H9 (cell line): ENCODE measurements around the gene NAXD. TPM values are rescaled to one million over a fixed set of nuclear protein-coding genes. Genes with fewer than 3 reads are reported as not detected.

ENCODE experiments used
- DNase-seq: peaks from one replicate; pipeline ENCODE4 v3.0.0-alpha.2; 2017
- H2AFZ ChIP-seq: one replicate; pipeline ENCODE4 v1.6.1; 2013; ENCODE audit warnings: mild to moderate bottlenecking, low read length, control low read depth, moderate library complexity
- H2AK5ac ChIP-seq: 2 replicates; pipeline ENCODE4 v1.6.1; 2013; ENCODE audit warnings: low read length, control low read depth, mixed read lengths; ENCODE audit not compliant: insufficient read length
- H2BK120ac ChIP-seq: one replicate; pipeline ENCODE4 v1.6.1; 2013; ENCODE audit warnings: low read depth, mild to moderate bottlenecking, low read length, control low read depth, inconsistent platforms; ENCODE audit not compliant: poor library complexity, severe bottlenecking
- H2BK12ac ChIP-seq: 2 replicates; pipeline ENCODE4 v1.6.1; 2013; ENCODE audit warnings: low read length, control low read depth, mixed read lengths, low read depth; ENCODE audit not compliant: insufficient read length
- H2BK15ac ChIP-seq: 2 replicates; pipeline ENCODE4 v1.6.1; 2013; ENCODE audit warnings: low read depth, low read length, control low read depth
- H2BK20ac ChIP-seq: one replicate; pipeline ENCODE4 v1.6.1; 2013; ENCODE audit warnings: low read depth, mild to moderate bottlenecking, low read length, control low read depth, inconsistent platforms; ENCODE audit not compliant: poor library complexity, severe bottlenecking
- H2BK5ac ChIP-seq: 2 replicates; pipeline ENCODE4 v1.6.1; 2013; ENCODE audit warnings: low read length, control low read depth, mixed read lengths; ENCODE audit not compliant: insufficient read length
- H3K14ac ChIP-seq: 2 replicates; pipeline ENCODE4 v1.6.1; 2013; ENCODE audit warnings: low read length, control low read depth; ENCODE audit not compliant: insufficient read depth
- H3K18ac ChIP-seq: 2 replicates; pipeline ENCODE4 v1.6.1; 2013; ENCODE audit warnings: low read depth, mild to moderate bottlenecking, mixed read lengths, low read length, control low read depth; ENCODE audit not compliant: insufficient read length
- H3K23ac ChIP-seq: 2 replicates; pipeline ENCODE4 v1.6.1; 2013; ENCODE audit warnings: low read length, control low read depth, mixed read lengths, low read depth; ENCODE audit not compliant: insufficient read length
- H3K23me2 ChIP-seq: 2 replicates; pipeline ENCODE4 v1.6.1; 2013; ENCODE audit warnings: low read depth, mild to moderate bottlenecking, mixed read lengths, low read length, control low read depth; ENCODE audit not compliant: insufficient read length, poor library complexity, severe bottlenecking
- H3K27ac ChIP-seq: 2 replicates; pipeline ENCODE4 v1.5.1; 2013; ENCODE audit warnings: low read length, control low read depth, mixed read lengths, low read depth; ENCODE audit not compliant: insufficient read length
- H3K27me3 ChIP-seq: 2 replicates; pipeline ENCODE4 v1.6.1; 2013; ENCODE audit warnings: low read length, control low read depth, inconsistent platforms; ENCODE audit not compliant: insufficient read depth
- H3K4ac ChIP-seq: 2 replicates; pipeline ENCODE4 v1.6.1; 2013; ENCODE audit warnings: low read depth, mild to moderate bottlenecking, control low read depth, inconsistent platforms, low read length, moderate library complexity
- H3K4me1 ChIP-seq: 2 replicates; pipeline ENCODE4 v1.6.1; 2013; ENCODE audit warnings: low read length, control low read depth, inconsistent platforms; ENCODE audit not compliant: insufficient read depth
- H3K4me2 ChIP-seq: 2 replicates; pipeline ENCODE4 v1.6.1; 2013; ENCODE audit warnings: low read length, control low read depth, mixed read lengths; ENCODE audit not compliant: insufficient read length, insufficient read depth
- H3K56ac ChIP-seq: 2 replicates; pipeline ENCODE4 v1.6.1; 2013; ENCODE audit warnings: low read depth, mild to moderate bottlenecking, mixed read lengths, low read length, control low read depth; ENCODE audit not compliant: insufficient read length
- H3K79me1 ChIP-seq: 2 replicates; pipeline ENCODE4 v1.6.1; 2013; ENCODE audit warnings: low read depth, mild to moderate bottlenecking, moderate library complexity, low read length, control low read depth, inconsistent platforms; ENCODE audit not compliant: insufficient read depth, poor library complexity, severe bottlenecking
- H3K79me2 ChIP-seq: 2 replicates; pipeline ENCODE4 v1.6.1; 2013; ENCODE audit warnings: low read length, control low read depth, inconsistent platforms; ENCODE audit not compliant: insufficient read depth
- H3K9ac ChIP-seq: 2 replicates; pipeline ENCODE4 v1.6.1; 2013; ENCODE audit warnings: low read length, control low read depth, mixed read lengths; ENCODE audit not compliant: insufficient read length; ENCODE audit errors: extremely low read depth
- H3K9me3 ChIP-seq: one replicate; pipeline ENCODE4 v1.6.1; 2013; ENCODE audit warnings: low read depth, low read length, inconsistent platforms; ENCODE audit not compliant: control insufficient read depth
- H3T11ph ChIP-seq: one replicate; pipeline ENCODE4 v1.6.1; 2013; ENCODE audit warnings: mild to moderate bottlenecking, low read length, control low read depth, inconsistent platforms
- H4K20me1 ChIP-seq: one replicate; pipeline ENCODE4 v1.6.1; 2013; ENCODE audit not compliant: control insufficient read depth, insufficient read length, insufficient read depth
- H4K5ac ChIP-seq: 2 replicates; pipeline ENCODE4 v1.6.1; 2013; ENCODE audit warnings: low read depth, mild to moderate bottlenecking, mixed read lengths, low read length, control low read depth; ENCODE audit not compliant: insufficient read length
- H4K8ac ChIP-seq: replicated peaks from 2 replicates; pipeline ENCODE4 v1.6.1; 2013; ENCODE audit warnings: low read length, control low read depth, mixed read lengths, low read depth; ENCODE audit not compliant: insufficient read length
- H4K91ac ChIP-seq: 2 replicates; pipeline ENCODE4 v1.6.1; 2013; ENCODE audit warnings: low read depth, mild to moderate bottlenecking, moderate library complexity, mixed read lengths, low read length, control low read depth; ENCODE audit not compliant: insufficient read length
- H3K27ac Mint-ChIP-seq, 3 experiments: 2 replicates in 2 of 3; 3 replicates in 1 of 3; pipeline ENCODE4 v1.8.0; 2020 to 2021; ENCODE audit warnings: mixed read lengths in 3 of 3, mild to moderate bottlenecking in 1 of 3, moderate library complexity in 1 of 3
- H3K27me3 Mint-ChIP-seq: 2 replicates; pipeline ENCODE4 v1.8.0; 2021; ENCODE audit warnings: low read depth, mild to moderate bottlenecking, moderate library complexity, mixed read lengths
- H3K36me3 Mint-ChIP-seq, 3 experiments: 2 replicates in 2 of 3; 3 replicates in 1 of 3; pipeline ENCODE4 v1.8.0; 2020 to 2021; ENCODE audit warnings: low read depth in 3 of 3, mixed read lengths in 3 of 3; ENCODE audit not compliant: insufficient read depth in 1 of 3
- H3K4me1 Mint-ChIP-seq, 2 experiments: 2 replicates each; pipeline ENCODE4 v1.8.0; 2020; ENCODE audit warnings: mixed read lengths in 2 of 2
- H3K4me3 Mint-ChIP-seq, 2 experiments: 2 replicates in 1 of 2; 3 replicates in 1 of 2; pipeline ENCODE4 v1.8.0; 2020 to 2021; ENCODE audit warnings: mild to moderate bottlenecking in 2 of 2, mixed read lengths in 2 of 2, moderate library complexity in 1 of 2
- H3K9me3 Mint-ChIP-seq, 2 experiments: 2 replicates in 1 of 2; 3 replicates in 1 of 2; pipeline ENCODE4 v1.8.0; 2020; ENCODE audit warnings: mild to moderate bottlenecking in 2 of 2, mixed read lengths in 2 of 2, moderate library complexity in 1 of 2
- CTCF ChIP-seq: fragments of 200-600 bp; sonication (generic); conservative IDR thresholded peaks from 3 replicates; pipeline ENCODE4 v1.8.0; 2021; ENCODE audit warnings: antibody characterized with exemption, mild to moderate bottlenecking
- WGBS: extraction: QIAGEN DNeasy Blood & Tissue Kit; methylation state at CpG from one replicate; pipeline ENCODE4 v1.1.7; 2013; ENCODE audit warnings: missing lambda C conversion rate, low lambda C conversion rate, mixed read lengths; ENCODE audit not compliant: insufficient read length; ENCODE audit errors: extremely low coverage; 5-methylcytosine and 5-hydroxymethylcytosine counted together
- total RNA-seq: library from RNA; stranded (reverse); gene quantifications from 2 replicates; pipeline ENCODE4 v1.2.1, GENCODE V29; 2021

The NAXD gene
- total RNA-seq, 1 experiment from 2014 or later, result 25.5 TPM

GRCh38 chr13:110636701-110637201 is 21.4 kb downstream of the NAXD start:
- no peak for TF ChIP-seq CTCF
- WGBS, result no CpG with 5 or more reads among the region's 14 CpGs
- no peak overlapping the region for H2BK15ac ChIP-seq

More at GRCh38 chr13:110636701-110637201, 21.4 kb downstream of the NAXD start:
- no peak overlapping the region for H3K56ac ChIP-seq
- H4K20me1 ChIP-seq, result no peaks in the 10 kb centered on the region
- H3K36me3 Mint-ChIP-seq, result peaks cover 35 to 82% (median 78%) of the 10 kb centered on the region in 3 experiments
- no peak overlapping the region for H3K27ac Mint-ChIP-seq
- H3K79me2 ChIP-seq, result no peaks in the 10 kb centered on the region
- no peak overlapping the region for H3K9ac ChIP-seq
- no peak overlapping the region for H2AK5ac ChIP-seq
- no peaks in the 10 kb centered on the region for H3K79me1 ChIP-seq
- no peak overlapping the region for H3K4ac ChIP-seq
- H2BK12ac ChIP-seq, result no peak overlapping the region
- H3K9me3 ChIP-seq, result no peaks in the 10 kb centered on the region
- no peak overlapping the region for H3K23ac ChIP-seq
- no peak overlapping the region for H2BK20ac ChIP-seq
- H3K23me2 ChIP-seq, result no peaks in the 10 kb centered on the region
- no peak overlapping the region for H4K91ac ChIP-seq
- H3K27me3 ChIP-seq, result no peaks in the 10 kb centered on the region
- H3K18ac ChIP-seq, result no peak overlapping the region
- no peak overlapping the region for H3T11ph ChIP-seq
- peaks cover 3% of the 10 kb centered on the region in 2 experiments; a peak in 2 of 4 replicates for H3K4me1 Mint-ChIP-seq
- H3K4me2 ChIP-seq, result no peak overlapping the region
- H3K4me1 ChIP-seq, result no peaks in the 10 kb centered on the region
- no peak overlapping the region for H2BK5ac ChIP-seq
- no peak overlapping the region for H3K4me3 Mint-ChIP-seq
- H2BK120ac ChIP-seq, result no peak overlapping the region
- no peak overlapping the region for H4K8ac ChIP-seq
- no peak overlapping the region for H3K27ac ChIP-seq
- no peaks in the 10 kb centered on the region for H3K9me3 Mint-ChIP-seq
- no peak overlapping the region for H3K14ac ChIP-seq
- DNase-seq, result no peak
- no peak overlapping the region for H4K5ac ChIP-seq
- no peak overlapping the region for H2AFZ ChIP-seq
- no peaks in the 10 kb centered on the region for H3K27me3 Mint-ChIP-seq
